PC-3 (cell line): ENCODE data around the gene TGFBR3.

ENCODE experiments used
- CTCF ChIP-seq: fragments of 300-600 bp; sonication (generic); conservative IDR thresholded peaks from 2 replicates; pipeline ENCODE4 v1.5.1; 2017; ENCODE audit warnings: antibody characterized with exemption, low read depth, mild to moderate bottlenecking, low read length
- EZH2 ChIP-seq: fragments of 300-600 bp; sonication (generic); IDR thresholded peaks from one replicate; pipeline ENCODE4 v1.6.1; 2017; ENCODE audit warnings: antibody characterized with exemption, mild to moderate bottlenecking, low read length; ENCODE audit not compliant: unreplicated experiment
- EZH2phosphoT487 ChIP-seq: fragments of 300-600 bp; sonication (generic); IDR thresholded peaks from 2 replicates; pipeline ENCODE4 v1.6.1; 2018; ENCODE audit warnings: mild to moderate bottlenecking, antibody characterized with exemption, low read length, borderline replicate concordance

GRCh38 chr1:91712981-91713841 lies 172.7 kb downstream of the TGFBR3 start:
- TF ChIP-seq EZH2, result no peak
- TF ChIP-seq CTCF, result no peak
- TF ChIP-seq EZH2phosphoT487, result no peak
